ENCODE measurements around the gene PELI2.

DNA sequence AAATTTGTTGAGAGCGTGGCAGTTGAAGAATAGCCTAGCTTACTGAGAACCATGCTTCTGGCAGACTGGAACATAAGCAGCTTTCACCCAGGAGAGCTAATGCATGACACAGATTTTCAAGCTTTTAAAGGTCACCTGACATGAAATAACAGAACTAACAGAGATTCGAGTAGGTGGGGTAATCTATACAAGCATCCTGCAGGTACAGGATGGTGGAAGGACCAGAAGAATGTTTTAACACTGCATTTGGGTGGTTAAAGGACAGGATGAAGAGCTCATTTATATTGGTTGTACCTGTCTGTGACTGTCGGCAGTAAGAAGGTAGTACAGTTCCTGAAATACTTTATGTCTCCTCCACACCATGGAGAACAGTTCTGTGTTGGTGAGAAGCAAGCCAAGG is 8.9 kb downstream of the PELI2 start:
- TF ChIP-seq, protein P1, sequence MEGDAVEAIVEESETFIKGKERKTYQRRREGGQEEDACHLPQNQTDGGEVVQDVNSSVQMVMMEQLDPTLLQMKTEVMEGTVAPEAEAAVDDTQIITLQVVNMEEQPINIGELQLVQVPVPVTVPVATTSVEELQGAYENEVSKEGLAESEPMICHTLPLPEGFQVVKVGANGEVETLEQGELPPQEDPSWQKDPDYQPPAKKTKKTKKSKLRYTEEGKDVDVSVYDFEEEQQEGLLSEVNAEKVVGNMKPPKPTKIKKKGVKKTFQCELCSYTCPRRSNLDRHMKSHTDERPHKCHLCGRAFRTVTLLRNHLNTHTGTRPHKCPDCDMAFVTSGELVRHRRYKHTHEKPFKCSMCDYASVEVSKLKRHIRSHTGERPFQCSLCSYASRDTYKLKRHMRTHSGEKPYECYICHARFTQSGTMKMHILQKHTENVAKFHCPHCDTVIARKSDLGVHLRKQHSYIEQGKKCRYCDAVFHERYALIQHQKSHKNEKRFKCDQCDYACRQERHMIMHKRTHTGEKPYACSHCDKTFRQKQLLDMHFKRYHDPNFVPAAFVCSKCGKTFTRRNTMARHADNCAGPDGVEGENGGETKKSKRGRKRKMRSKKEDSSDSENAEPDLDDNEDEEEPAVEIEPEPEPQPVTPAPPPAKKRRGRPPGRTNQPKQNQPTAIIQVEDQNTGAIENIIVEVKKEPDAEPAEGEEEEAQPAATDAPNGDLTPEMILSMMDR (conservative IDR thresholded peaks at IDR 0.05; ENCODE audit: low read depth in 2 of 2) = no peak
- TF ChIP-seq EZH2 (IDR thresholded peaks at IDR 0.05; ENCODE audit: low read depth, unreplicated experiment) = no peak
- TF ChIP-seq POLR2AphosphoS5 (IDR thresholded peaks at IDR 0.05; ENCODE audit: low read depth) = no peak
- TF ChIP-seq REST (IDR thresholded peaks at IDR 0.05; ENCODE audit: unreplicated experiment) = no peak
- no peak for TF ChIP-seq CREB1 (CRISPR knock-in tag; IDR thresholded peaks at IDR 0.05; ENCODE audit: low read depth)
- no peak for TF ChIP-seq EZH2phosphoT487 (IDR thresholded peaks at IDR 0.05; ENCODE audit: unreplicated experiment)
- TF ChIP-seq NANOG (IDR thresholded peaks at IDR 0.05; ENCODE audit: borderline replicate concordance) = no peak
- no peak for TF ChIP-seq JUNB (IDR thresholded peaks at IDR 0.05; ENCODE audit: unreplicated experiment)
- TF ChIP-seq ETS1 (IDR thresholded peaks at IDR 0.05) = no peak
- TF ChIP-seq ZNF331 (CRISPR knock-in tag; IDR thresholded peaks at IDR 0.05; ENCODE audit: low read depth) = no peak
- no peak for TF ChIP-seq ZNF114 (CRISPR knock-in tag; IDR thresholded peaks at IDR 0.05)
- no peak for TF ChIP-seq STAT1 (IDR thresholded peaks at IDR 0.05; ENCODE audit: unreplicated experiment)

Measured in GM23338 (cell line).